Ecto neural progenitor cell (in vitro differentiated cells): ENCODE results near the gene SOBP.
A peak's percentile ranks its signal among the peaks of the same experiment; 100 is the strongest.

Experiments used
- DNase-seq: peaks from one replicate; pipeline ENCODE4 v3.0.0-alpha.2; 2018; ENCODE audit warnings: low spot score

Gene SOBP

DNA sequence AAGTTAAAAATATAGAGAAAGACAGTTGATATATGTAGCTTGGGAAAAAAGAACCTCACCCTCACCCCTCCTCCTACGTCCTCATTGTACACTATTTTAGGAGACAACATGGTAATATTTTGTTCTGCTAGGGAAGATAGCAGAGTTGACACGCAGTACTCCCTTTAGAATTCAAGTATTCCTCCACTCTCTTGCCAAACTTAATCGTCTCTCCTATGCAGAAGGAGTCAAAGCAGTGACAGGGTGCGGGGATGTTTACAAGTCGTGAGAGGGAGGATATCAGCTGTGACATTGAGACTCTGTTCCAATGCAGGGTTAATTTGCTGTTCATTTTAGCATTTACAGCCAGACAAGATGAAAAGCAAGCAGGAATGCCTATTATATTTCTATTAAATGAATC is 97.5 kb downstream of the SOBP start:
- no peak for DNase-seq

DNA sequence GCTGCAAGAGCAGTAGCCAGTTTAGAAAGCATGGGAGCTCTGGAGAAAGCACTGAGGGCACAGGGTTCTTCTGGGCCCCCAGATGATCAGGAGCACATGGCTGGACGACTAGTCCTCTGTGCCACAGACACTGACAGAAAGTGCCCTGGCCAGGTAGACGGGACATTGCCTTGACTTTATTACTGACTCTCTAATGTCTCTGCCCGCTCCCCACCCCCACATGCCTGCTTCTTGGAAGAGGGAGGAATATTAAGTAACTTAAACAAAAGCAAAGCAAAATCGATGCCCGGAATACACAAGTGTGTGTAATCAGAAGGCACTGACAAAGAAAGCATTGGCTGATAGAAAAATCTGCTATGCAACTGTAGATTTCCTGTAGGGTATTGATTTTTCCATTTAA is 99.3 kb downstream of the SOBP start:
- no peak for DNase-seq

DNA sequence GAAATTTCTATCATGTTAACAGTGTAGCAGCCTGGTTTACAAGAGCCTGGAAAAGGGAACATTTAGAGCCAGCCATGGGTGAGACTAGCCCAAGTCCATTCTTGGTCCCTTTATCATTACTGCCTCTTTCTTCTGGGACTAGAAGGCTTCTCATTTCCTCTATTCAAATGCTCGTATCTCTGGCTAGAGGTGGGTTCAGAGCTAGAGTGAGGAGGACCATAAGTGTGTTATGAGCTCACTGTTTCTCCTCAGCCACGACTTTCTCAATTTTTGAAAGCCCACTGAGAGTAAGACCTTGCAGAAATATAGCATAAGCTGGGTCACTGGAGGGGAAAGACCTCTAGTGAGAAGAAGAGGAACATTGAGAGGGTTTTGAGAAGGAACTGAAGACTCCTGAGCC is 100.0 kb downstream of the SOBP start:
- no peak for DNase-seq

DNA sequence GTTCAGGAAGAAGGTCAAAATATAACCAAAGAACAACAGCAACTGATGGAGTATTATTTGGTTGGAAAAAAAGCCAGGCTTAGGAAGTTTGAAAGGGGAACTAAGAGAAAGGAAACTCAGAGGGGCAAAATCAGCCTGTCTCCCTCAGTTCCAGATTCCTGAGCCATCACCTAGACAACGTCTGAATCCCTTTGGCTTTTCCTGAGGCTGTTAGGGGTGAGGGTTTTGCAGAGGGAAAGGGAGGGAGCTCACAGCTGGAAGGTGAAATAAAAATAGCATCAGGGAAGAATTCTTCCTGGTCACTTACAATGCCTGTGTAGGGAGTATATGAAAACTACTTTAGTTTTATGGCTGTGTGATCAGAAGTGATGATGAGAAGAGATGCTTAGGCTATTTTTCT is 100.5 kb downstream of the SOBP start:
- peak; percentile 70 for DNase-seq

DNA sequence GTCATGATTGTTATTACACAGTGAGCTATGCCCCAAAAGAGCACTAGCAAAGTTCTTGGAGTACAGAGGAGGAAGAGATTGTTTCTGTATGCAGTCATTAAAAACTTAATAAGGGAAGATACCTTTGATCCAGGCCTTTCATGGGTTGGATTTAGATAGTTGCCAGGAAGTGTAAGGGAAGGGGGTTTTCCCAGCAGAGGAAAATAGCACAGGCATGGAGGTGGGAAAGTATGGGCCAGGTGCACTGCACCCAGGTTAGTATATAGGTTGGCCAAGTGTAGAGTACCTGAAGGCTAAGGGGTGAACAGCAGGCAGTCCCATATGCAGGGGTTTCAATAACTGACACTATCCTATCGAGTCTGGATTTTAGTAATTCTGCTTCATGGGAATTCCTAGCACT is 101.4 kb downstream of the SOBP start:
- no peak for DNase-seq

DNA sequence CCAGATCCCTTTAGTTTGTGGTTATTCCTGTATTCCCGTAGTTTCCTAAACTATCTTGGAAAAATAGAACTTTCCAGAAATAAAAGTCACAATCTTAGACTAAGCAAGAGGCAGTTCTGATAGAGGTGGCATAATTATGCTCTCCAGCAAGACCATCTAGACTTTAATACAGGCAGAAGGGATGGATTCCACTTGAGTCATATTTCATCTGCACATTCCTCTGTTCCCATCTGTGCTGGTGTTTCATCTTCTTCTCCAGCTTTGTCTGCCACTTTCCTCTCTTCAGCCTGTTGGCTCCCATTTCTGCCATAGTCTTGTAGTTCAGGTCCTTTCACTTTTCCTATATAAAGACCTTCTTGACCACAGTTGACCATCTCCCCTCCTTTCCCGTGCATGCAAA is 102.9 kb downstream of the SOBP start:
- no peak for DNase-seq

DNA sequence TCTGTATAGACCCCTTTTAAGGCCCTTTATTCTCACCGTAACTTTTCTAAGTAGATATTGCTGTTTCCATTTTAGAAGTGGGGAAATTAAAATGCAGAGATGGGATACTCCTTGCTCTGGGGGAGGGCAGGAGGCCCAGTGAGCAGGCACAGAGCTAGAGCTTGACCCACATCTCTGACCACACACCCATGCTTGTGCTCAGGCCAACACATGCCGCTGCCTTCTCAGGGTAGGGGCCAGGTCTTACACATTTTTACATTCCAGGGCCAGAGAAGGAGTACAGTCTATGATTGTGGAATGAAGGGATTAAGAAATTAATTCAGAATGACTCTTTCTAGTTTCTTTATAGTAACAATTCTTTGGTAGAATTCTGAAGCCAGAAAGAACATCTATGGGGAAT is 104.8 kb downstream of the SOBP start:
- DNase-seq: no peak

DNA sequence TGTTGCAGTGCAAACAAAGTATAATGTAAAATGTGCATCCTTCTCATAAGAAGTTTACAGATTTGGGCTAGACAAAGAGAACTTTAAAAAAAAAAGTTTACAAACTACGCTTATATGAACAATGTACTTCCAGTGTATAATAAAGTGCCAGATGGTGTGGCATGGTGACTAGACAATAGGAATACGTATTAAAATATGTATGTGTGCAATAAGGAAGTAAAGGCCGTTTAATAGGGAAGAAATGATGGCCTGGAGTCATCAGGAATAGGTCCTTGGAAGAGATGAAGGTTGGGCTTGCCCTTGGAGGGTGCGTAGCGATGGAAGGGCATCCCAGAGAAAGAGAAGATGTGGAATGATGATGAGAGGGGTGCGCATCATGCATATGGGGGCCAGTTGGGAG is 108.2 kb downstream of the SOBP start:
- DNase-seq: no peak

DNA sequence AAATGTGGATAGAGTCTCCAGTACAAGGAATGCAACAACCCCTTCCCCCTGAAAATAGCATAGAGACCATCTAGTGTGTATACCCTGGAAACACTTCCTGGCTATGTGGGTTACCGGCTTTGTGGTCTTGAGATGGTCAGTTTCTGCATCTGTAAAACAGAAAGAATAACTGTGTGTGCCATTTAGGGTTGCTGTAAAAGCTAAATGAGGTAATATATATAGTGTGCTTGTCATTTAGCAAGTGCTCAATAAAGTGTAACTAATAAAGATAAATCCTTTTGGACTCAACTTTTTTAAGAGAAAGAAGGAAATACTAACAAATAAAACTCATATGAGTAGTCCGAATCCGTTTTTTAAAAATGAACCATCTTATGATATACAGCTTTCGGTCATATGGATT is 109.1 kb downstream of the SOBP start:
- DNase-seq: no peak

DNA sequence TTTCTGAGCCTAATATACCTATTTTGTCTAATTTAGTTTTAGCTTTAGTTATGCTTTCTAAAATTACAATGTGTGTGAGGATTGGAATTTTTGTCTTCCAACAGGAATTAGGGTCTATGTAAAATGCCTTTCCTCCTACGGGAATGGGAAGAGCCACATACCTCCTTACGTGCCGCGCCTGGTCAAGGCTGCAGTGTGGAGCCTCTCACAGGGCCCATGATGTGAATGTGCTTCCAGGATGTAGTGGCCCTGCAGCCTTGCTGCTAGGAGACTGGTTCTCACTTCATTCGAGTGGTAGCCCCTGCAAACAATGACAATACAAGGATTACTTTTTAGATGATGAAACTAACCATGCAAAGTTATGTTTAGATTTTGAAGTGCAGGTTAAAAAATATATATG is 110.2 kb downstream of the SOBP start:
- DNase-seq: no peak

DNA sequence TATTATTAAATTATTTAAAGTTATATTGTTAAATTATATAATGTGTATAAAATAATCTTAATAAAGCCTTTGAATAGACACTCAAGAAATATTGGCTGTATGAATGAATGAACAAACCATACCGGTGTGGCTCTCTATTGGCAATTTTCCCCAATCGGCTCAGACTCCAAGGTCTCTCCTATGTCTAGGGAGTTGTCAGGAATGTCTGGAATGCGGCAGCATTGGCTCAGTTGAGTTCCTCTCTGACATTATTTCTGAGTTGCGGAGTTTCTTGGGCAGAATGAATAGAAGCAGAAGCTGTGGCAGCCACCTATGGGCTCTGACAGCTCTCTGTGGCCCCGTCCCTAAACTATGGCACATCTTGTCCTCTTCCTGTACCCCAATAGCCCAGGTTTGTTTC is 111.0 kb downstream of the SOBP start:
- no peak for DNase-seq

DNA sequence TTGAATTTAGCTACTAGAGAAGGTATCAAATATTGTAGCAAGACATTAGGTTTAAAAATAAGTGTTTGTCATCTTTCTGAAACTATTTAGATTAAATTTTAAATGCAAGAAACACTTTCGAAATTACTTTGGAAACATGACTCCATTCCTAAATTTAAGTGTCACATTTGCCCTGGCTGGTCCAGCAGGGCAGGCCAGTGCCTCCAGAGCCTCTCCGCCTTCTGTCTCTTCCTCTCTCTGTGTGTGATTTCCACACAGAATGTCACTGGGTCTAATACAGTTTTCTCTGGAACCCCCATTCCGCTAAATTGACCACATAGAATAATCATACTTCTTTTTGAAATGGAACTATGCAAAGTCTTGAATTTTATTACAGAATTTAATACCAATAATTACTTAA is 111.5 kb downstream of the SOBP start:
- no peak for DNase-seq

DNA sequence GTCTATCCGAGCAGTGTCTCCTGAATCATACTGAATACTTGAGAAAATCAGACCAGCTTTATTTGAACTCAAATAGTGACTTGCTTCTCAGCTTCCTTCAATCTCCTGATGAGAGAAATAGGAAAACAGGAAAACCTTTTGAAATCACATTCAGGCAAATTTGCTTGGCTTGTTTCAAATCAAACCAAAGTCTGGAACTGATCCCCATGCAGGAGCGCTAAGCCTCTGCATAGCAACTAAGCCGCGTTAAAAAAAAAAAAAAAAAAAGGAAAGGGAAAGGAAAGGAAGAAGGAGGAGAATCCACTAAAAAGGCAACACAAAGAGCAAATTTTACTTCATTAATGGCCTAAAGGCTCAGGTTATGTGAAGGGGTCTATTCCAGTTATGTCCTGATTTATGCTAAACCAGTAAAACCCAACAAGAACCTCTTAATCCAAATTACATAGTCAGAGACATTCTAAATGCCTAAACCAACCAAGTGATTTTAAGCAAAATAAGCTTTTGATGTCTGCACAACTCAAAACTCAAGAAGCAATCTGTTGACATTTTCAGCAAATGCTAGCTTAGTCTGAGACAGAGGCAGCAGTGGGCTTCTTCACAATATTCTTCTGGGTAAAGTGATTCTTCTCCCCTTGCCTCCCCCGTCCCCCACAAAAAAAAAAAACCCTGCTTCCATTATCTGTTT is 112.5 kb downstream of the SOBP start:
- no peak for DNase-seq

DNA sequence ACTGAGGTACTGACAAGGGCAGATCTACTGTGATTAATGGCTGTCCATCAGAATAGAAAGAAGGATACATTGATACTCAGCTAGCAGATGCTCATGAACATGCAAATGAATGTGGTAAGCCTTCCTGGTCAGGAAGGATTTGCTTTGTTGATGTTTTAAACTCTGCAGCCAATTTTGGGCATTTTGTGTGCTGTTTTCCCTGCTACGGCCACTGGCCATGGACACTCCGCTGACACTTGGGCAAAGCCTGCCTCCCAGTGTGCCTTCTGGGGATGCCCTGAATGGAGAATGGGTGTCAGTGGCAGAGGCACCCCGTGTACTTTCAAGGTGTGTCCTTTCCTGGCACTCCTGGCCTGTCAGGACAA is 113.1 kb downstream of the SOBP start:
- no peak for DNase-seq

DNA sequence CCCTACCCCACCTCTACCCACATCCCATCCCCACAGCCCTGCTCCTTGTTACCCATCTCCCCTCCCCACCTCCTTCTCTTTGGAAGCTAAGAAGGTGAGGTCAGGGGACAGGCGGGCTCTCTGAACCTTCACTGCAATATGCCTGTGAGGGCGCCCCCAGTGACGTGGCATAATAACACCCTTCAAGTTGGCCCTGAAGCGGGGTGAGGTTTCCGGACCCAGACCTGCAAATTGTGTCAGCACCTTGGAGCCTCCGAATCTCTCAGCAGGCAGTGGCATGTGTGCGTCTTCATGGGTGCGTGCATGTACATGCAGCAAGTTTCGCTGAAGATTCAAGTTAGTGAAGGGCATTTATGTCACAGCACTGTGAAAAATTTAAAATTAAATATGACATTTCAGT is 114.6 kb downstream of the SOBP start:
- DNase-seq: no peak

DNA sequence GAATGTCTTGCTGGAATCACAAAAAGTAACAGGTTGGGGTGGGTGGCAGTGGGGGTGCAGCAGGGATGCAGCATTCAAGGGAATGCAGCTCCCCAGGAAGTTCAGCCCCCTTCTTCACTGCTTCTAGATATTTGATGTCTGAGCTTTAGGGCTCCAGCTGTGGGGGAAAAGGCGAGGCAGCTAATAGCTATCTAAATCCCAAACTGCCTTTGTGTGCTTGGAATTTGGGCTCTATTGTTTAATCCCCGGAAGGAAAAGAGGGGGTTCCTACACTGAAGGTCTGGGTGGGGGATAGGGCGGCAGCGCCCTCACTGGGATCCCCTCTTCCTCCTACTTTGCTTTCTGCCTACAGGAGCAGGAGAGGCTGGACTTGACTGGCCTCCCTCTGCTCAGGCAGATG is 116.5 kb downstream of the SOBP start:
- DNase-seq: no peak

DNA sequence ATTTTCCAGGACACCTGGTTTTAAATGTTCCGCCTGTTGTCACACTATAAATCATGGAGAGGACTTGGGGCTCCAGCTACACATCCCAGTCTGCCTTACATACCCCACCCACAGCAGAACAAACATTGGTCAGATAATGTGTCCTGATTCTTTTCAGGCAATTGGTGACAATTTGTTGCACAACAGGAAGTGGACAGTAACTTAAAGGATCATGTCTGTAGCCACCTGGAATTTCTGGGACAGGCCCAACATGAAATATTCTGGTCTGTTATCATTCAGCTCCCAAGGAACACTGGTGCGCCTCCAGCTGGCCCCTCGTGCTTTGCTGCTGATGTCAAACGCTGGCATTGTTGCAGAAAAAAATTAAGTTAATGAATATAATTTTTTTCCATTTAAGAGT is 117.2 kb downstream of the SOBP start:
- no peak for DNase-seq

DNA sequence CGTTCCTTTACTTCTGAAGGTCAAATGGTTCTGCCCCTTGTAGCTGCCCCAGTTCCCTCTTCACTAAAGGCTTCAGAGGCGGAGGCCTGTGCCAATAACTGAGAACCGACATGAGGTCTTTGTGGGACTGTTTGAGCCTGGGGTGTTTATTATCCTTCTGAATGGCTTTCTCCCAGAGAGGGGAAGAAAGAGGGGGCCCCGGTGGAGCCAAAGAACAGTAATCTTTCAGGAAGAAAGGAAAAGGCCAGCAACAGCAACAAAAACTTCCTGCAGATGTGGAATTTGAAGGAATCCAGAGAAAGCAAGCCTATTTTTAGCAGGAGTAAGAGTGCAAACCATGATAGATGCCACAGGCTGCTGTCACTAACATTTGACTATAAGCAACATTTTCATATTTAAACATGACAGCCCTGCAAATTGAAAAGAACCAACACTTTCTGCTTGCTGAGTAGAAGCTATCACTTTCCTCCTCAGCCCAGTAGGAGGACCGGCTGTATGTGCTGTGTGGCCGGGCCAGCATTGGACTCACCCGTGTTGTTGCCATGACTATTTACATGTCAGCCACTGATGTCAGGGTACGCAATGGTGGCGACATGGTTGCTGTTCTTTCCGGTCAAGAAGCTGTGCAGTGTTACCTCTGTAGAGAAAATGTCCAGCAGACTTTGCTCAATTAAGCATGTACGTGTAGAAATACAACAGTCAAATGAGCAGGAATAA is 121.3 kb downstream of the SOBP start:
- peak; percentile 58 for DNase-seq

DNA sequence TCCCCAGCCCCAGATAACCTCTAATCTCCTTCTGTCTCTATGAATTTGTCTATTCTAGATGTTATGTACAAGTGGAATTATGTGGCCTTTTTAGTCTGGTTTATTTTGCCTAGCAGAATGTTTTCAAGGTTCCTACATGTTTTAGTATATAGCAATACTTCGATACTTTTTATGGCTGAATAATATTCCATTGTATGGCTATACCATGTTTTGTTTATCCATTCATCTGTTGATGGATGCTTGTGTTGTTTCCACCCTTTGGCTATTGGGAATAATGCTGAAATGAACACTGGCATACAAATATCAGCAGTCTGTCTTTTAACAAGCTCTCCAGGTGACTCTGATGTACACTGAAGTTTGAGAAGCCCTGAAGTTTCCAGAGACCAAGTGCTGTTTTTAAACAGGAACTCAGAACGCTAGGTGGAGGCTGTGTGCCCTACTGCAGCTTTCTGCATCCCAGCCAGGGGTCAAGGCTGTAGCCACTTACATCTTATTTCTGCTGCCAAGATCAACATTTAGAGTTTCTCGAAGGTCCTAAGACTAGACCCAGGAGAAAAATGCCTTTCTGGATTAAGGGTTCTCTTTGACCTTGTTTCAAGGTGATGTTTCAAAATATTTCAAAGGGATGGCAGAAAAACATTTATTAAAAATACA is 123.0 kb downstream of the SOBP start:
- no peak for DNase-seq

DNA sequence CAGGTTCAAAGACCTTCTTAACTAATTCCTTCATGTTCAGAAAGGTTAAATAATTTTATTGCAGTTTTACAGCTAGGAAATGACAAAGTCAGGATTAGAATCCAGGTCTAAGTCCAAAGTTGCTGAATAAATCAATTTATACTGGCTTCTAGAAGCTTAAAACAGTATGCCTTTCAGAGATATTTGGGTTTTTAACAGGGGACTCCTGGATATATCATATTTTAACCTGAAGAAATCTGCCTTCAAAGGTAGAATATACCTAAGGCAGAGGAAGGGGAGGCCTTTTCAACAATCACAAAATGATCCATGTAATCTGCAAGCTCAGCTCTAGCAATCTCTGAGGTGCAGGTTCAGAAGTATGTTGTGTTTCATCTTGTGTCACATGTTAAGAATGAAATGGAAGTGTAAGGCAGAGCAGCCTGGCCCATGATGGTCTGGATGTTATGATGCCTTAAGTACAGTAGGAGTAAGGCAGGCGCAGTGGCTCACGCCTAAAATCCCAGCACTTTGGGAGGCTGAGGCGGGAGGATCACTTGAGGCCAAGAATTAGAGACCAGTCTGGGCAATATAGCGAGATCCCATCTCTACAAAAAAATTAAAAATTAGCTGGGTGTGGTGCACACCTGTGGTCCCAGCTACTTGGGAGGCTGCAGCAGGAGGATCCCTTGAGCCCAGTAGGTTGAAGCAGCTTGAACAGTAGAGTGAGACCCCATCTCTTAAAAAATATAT is 123.9 kb downstream of the SOBP start:
- no peak for DNase-seq

DNA sequence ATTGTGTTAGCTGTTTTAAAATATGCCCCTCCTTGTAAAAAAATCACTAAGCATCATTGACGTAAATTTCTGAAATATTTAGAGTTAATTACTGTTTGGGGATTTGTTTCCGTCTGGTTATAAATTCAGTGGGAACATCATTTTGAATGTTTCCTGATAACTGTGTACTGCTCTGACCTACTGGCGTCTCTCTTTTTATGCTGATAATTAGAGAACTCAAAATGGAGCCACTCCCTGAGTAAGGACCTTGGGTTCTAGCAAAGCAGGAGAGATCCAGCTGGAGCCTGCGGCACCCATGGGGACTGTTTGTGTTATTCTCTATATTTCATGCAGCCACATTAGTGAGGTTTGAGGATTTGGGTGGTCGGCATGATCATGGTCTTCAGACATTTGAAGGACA is 124.9 kb downstream of the SOBP start:
- no peak for DNase-seq

DNA sequence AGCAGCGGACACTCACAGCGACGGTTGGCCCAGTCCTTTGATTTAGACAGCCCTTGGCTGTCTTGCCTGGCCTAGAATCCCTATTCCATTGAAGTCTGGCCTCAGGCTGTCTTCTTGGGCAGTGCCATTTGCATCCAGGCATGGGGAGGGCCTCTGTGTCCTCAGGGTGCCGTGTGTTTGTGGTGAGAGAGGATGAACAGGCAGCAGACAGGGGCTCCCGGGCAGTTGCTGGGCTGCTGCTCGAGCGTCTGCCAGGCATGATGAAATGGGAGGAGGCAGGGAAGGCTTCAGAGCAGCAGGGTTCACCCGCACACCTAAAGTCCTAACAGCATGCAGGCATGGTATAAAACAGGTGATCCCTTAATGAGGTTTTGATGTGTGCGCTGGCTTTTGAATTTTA is 126.9 kb downstream of the SOBP start:
- DNase-seq: peak; percentile 62

DNA sequence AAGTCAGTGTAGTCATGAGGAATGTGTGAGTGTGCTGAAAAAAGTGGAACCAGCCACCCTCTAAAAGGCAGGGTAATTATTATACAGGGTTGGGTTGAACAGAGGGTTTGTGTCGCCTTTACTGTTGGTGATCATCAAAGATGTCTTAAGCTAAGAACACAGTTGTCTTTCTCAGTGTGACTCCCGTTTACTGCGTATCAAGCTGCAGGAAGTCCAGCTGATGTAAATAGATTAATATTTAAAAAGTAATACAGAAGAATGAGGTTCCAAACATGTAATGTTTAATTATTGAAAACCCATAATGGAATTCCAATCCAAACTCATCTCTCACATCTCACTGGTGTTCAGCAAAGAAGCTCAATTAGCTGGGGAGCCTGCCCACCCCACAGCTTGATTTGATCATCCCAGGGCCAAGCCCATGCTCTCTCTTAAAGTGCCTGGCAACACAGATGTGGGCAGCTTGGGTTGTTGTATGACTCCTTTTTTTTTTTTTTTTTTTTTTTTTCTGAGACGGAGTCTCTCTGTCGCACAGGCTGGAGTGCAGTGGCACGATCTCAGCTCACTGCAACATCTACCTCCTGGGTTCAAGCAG is 127.5 kb downstream of the SOBP start:
- no peak for DNase-seq
